Epithelial cell of proximal tubule (primary cell): ENCODE results near the gene XPC. TPM values are rescaled to one million over a fixed set of nuclear protein-coding genes. Genes with fewer than 3 reads are reported as not detected.

Source experiments
- DNase-seq: peaks from one replicate; pipeline ENCODE4 v3.0.0-alpha.2; 2011; ENCODE audit warnings: low read depth
- H3K4me3 ChIP-seq: 2 replicates; pipeline ENCODE4 v1.5.1; 2011; ENCODE audit warnings: low read depth, mild to moderate bottlenecking, low read length
- total RNA-seq: library from RNA; depleted of rRNA; stranded (reverse); fragments of >200 nt; gene quantifications from 2 replicates; pipeline ENCODE4 v1.2.3, GENCODE V29; 2015
- TF ChIP-seq, protein P1 (sequence below): conservative IDR thresholded peaks from 2 replicates; pipeline ENCODE4 v1.5.1; 2012; ENCODE audit warnings: low read depth, mild to moderate bottlenecking, low read length

XPC gene
- total RNA-seq, 1 donor from 2014 or later: 27.8 TPM

DNA sequence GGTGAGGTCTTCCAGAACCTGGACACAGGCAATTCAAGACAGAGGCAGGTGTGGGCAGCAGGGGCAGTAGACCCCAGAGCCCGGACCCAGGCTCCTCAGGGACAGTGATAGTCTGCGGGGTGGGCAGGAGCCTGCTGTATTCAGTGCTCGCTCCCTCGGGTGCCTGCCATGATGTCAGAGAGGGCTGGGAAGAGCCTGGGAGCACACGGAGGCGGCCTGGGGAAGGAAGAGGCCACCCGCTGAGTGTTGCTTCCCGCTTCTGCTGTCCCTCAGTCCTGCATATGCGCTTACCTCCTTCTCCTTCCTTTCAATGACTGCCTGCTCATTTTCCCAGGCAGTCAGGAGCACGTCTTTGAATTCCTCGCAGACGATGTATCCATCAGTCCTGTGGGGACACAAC, 30.8 kb downstream of the XPC start:
- no peak overlapping the region for H3K4me3 ChIP-seq
- DNase-seq: no peak
- TF ChIP-seq, protein P1, sequence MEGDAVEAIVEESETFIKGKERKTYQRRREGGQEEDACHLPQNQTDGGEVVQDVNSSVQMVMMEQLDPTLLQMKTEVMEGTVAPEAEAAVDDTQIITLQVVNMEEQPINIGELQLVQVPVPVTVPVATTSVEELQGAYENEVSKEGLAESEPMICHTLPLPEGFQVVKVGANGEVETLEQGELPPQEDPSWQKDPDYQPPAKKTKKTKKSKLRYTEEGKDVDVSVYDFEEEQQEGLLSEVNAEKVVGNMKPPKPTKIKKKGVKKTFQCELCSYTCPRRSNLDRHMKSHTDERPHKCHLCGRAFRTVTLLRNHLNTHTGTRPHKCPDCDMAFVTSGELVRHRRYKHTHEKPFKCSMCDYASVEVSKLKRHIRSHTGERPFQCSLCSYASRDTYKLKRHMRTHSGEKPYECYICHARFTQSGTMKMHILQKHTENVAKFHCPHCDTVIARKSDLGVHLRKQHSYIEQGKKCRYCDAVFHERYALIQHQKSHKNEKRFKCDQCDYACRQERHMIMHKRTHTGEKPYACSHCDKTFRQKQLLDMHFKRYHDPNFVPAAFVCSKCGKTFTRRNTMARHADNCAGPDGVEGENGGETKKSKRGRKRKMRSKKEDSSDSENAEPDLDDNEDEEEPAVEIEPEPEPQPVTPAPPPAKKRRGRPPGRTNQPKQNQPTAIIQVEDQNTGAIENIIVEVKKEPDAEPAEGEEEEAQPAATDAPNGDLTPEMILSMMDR: no peak

DNA sequence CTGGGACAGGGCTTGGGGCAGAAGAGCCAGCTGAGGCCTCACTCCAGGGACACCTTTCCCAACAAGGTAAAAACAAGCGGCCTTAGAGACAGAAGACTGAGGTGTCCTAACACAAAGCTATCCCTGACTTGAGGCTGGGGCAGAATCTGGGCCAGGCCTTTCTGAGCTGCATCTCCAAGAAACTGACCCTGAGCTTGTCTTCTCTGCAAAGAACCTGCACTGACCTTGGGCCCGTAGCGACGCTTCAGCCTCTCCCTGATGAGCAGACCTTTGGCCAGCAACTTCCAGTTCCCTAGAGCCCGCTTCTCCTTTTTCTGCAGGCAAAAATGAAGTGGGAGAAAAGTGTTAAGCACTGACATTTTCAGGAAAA, 31.4 kb downstream of the XPC start:
- H3K4me3 ChIP-seq: no peak overlapping the region
- TF ChIP-seq, protein P1: no peak
- DNase-seq: no peak

DNA sequence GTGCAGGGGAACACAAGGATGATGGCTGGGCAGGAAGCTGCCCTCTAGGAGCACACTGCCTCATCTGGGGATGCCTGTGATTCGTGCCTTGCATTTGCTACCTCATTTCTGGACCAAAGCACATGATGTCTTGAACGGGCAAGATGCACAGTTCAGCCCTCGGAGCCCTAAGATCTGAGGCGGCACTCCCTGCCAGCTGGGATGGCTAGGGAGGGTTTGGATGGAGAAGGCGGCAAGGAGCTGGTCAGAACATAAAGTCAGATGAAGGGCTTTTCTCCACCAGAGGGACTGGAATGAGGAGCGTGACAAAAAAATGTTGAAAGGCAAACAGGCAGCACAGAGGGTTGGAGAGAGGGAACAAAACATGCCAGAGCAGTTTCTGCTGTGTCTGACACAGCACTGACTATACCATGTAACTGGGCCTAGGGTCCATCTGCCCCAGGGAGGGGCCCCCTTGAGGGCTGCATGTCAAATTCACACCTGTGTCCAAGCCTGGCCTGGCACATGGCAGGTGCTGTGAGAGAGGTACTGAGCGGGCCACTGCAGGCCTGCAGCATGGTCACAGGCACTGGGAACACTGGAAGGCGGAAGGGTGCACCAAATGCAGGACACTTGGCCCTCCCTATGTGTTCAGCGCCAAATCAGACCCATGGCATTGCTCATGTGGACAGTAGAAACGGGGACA, 31.9 kb downstream of the XPC start:
- TF ChIP-seq, protein P1: no peak
- H3K4me3 ChIP-seq: no peak overlapping the region

DNA sequence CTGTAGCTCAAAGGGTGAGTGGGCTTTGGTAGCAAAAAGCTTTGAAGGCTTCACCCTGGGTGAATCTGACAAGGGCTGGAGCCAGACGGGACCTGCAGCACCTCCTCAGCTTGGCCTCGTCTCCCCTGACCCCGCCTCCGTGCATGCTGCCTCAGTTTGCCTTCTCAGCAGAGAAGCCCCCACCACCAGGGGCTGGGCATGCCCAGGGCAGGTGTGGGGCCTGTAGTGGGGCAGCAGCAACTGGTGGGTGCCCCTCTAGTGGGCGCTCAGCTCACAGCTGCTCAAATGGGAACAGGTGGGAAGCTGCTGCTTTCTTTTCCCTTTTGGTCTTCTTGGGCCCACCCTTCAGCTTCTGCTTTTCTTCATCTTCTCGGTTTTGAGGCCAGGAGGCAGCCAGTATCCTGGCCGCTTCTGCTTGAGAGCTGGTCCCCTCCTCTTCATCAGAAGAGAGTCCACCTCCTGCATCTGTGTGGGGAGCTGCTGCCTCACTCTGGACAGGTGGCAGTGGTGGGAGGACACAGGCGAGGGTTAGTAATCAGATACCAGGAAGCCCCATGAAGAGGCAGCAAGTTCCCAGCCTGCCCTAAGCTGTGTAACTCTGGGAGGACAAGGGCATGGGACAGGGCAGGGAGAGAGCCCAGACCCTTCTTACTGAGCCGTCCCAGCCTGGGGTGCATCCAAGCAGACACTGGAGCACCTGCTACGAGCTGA, 32.6 kb downstream of the XPC start:
- DNase-seq: no peak
- H3K4me3 ChIP-seq: no peak overlapping the region
- TF ChIP-seq, protein P1: no peak

More for the DNA sequence above, 31.9 kb downstream of the XPC start:
- DNase-seq: no peak

DNA sequence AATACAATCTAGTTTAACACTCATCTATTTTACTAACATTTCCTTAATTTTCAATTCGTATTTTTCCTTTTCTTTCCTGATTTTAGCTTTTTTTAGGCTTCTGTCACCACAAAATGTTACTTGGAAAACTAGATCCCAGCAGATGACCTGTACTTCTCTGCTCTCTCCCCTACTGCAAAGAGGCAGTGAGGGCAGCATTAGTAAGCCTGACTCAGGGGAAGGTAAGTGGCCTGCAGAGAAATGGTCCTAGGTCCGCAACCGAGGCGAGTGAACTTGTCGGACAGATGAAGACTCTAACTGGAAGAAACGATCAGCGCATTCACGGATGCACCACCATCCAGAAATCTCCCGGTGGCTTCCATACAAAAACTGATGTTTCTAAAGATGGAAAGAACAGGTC, 33.2 kb downstream of the XPC start:
- no peak overlapping the region for H3K4me3 ChIP-seq
- TF ChIP-seq, protein P1: no peak
- DNase-seq: no peak

DNA sequence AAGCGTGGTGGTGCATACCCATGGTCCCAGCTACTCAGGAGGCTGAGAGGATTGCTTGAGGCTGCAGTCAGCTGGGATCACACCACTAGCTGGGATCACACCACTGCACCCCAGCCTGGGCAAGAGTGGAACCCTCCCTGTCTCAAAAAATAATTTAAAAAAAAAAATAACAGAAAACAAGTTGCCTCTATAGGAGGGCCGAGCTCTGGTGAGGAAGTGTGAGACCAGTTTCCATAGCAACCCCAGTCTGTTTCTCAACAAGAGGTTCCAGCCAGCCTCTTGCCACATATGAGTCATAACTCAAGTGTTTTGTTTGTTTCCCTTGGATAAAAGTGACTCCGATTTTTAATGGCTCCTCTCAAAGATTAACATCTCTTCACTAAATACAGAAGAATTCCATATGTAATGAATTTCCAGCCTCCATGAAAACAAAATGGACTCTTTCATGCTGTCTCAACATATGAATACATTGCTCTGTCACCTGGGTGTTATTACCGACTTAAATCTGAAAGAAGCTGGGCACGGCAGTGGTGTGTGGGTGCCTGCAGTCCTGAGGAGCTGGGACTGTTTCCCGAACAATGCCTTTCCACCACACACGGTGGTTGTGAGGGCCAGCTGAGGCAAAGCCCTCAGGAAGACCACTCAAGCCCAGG, 33.9 kb downstream of the XPC start:
- H3K4me3 ChIP-seq: peak overlapping the region; percentile 5
- DNase-seq: peak; percentile 95
- TF ChIP-seq, protein P1: no peak
